GM15510 (cell line): Measurements from ENCODE around the gene SMIM10L2A.

Experiments used
- POLR2A ChIP-seq: IDR thresholded peaks from 3 replicates; pipeline ENCODE4 v1.6.1; 2011; ENCODE audit warnings: borderline replicate concordance; ENCODE audit not compliant: insufficient read length; ENCODE audit errors: extremely low read depth

The SMIM10L2A gene

DNA sequence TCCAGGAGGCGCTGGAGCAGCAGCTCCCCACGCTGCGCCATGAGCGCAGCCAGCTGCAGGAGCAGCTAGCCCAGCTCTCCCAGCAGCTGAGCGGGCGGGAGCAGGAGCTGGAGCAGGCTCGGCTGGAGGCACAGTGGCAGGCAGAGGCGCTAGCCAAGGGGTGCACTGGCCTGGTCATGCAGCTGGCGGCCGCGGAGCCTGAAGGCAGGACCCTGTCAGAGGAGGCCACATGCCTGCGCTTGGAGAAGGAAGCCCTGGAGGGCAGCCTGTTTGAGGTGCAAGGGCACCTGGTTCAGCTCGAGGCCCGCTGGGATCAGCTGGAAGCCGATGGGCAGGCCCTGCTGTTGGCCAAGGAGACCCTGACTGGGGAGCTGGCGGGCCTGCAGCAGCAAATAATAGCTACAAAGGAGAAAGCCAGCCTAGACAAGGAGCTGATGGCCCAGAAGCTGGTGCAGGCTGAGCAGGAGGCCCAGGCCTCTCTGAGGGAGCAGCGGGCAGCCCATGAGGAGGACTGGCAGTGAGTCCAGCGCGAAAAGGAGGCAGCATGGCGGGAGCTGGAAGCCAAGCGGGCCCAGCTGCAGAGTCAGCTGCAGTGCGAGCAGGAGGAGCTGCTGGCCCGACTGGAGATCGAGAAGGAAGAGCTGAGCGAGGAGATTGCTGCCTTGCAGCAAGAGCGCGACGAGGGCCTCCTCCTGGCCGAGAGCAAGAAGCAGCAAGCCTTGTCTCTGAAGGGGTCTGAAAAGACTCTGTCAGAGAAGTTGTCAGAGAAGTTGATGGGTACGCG is 13.6 kb downstream of the SMIM10L2A start:
- TF ChIP-seq POLR2A = no peak

DNA sequence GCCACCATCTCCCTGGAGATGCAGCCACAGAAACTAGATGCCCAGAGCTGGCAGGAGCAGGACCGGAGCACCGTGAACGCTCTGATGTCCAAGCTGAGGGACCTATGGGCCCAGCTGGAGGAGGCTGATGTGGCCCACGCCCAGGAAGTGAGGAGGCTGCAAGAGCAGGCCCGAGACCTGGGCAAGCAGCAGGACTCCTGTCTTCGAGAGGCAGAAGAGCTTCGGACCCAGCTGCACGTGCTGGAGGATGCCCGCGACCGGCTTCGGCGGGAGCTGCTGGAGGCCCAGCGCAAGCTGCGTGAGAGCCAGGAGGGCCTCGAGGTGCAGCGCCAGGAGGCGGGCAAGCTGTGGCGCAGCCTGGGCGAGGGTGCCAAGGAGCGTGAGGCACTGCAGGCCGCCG is 14.2 kb downstream of the SMIM10L2A start:
- no peak for TF ChIP-seq POLR2A

DNA sequence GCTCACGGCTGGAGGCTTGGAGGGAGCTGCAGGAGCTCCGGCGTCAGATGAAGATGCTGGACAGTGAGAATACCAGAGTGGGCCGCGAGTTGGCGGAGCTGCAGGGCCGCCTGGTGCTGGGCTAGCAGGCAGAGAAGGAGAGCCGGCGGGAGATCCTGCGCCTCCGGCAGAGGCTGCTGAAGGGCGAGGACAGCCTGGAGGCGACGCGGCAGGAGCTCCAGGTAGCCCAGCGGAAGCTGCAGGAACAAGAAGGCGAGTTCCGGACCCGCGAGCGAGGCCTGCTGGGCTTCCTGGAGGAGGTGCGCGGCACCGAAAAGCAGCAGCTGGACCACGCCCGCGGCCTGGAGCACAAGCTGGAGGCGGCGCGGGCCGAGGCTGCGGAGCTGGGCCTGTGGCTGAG is 14.7 kb downstream of the SMIM10L2A start:
- TF ChIP-seq POLR2A = no peak

DNA sequence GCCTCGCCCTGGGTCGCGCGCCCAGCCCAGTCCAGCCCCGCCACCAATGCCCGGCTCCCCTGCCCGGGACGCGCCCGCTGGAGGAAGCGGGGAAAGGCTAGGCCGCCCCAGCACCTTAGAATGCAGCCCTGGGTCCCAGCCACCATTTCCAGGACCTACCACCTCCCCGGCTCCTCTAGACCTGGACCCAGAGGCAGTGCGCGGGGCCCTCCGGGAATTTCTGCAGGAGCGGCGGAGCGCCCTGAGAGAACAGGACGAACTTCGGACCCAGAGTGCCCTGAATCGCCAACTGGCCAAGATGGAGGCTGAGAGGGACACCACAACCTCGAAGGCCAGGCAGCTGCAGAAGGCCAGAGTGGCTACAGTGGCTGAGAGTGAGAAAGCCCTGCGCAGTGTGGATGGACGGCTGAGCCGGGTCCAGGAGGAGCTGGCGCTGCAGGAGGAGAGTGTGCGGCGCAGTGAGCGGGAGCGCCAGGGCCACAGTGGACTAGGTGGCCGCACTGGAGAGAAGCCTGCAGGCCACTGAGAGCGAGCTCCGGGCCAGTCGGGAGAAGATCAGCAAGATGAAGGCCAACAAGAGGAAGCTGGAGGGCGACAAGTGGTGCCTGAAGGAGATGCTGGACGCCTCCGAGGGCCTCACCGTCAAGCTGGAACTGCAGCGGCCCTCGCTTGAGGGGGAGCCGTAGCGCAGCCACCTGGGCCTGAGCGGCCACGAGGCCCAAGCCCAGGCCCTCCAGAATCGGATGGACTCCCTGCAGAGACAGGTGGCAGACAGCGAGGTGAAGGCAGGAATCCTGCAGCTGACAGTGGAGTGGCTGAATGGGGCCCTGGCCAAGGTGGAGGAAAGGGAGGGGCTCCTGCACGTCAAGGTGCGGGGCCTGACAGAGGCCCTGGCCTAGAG is 15.5 kb downstream of the SMIM10L2A start:
- no peak for TF ChIP-seq POLR2A

DNA sequence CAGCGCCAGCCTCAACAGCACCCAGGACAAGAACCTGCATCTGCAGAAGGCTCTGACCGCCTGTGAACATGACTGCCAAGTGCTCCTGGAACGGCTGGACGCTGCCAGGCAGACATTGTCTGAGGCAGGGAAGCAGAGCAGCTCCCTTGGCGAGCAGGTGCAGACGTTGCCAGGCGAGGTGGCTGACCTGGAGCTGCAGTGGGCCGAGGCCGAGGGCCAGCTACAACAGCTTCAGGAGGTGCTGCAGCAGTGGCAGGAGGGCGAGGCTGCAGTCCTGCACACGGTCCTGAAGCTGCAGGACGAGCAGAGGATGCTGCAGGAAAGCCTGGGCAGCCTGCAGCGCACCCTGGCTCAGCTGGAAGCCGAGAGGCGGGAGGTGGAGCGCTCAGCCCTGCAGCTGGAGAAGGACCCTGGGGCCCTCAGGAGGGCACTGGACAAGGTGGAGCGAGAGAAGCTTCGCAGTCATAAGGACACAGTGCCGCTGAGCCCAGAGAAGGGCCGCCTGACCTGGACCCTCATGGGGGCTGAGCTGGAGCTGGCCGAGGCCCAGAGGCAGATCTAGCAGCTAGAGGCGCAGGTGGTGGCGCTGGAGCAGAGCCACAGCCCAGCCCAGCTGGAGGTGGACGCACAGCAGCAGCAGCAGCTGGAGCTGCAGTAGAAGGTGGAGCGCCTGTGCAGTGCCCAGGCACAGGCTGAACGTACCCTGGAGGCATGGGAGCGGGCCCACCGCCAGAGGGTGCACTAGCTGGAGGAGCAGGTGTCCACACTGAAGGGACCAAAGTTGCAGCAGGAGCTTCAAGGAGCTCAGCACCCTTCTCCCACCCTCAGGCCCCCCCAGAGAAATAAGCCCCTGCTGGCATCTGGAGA is 16.4 kb downstream of the SMIM10L2A start:
- TF ChIP-seq POLR2A = no peak

DNA sequence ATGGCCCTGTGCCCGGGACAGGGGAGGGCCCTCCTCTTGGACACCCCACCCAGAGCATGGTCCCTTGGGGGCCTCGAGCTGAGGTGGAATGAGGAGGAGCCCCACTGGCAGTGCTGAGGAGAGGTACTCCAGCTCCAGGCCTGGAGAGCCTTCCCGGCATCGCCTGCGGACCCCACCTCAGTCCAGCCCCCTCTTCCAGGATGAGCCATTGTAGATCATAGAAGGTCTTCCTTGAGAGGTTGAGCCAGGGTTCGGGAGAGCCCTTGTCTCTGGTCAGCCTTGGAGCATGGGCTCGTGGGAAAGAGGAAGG is 16.9 kb downstream of the SMIM10L2A start:
- TF ChIP-seq POLR2A = no peak

DNA sequence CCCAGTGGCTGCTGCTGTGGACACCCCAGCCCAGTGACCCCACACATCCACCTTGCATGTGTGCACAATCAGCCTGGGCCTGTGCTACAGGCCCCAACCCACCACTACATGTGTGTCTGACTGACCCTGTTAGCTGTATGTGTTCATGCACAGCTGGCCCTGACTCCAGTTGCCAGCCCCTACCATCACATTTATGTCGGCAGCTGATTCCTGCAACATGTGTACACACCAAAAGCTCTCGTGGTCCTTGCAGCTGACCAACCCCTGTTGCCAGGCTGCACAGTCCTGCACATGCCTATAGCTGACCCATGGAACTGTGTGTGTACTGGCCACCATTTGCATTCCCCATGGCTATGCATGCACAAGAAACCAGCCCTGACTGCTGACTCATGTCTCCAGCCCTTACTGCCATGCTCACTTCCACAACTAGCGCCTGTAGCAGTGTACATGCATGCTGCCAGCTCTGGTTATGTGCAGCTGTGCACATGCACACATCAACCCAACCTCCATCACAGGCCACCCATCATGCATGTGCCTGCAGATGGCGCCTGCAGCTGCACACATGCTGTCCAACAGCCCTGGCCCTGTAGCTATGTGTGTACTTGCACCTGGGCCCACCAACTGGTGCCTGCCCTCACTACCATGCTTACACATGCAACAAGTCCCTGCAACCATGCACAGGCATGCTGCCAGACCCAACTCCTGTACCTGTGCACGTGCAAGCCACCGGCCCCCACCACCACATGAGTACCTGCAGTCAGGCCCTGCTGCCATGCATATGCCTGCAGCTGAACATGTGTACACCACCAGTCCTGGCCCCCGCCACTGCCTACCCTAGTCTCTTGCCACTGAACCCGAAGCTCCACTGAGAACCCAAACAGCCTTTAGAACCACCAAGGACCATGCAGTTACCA is 28.1 kb downstream of the SMIM10L2A start:
- TF ChIP-seq POLR2A = no peak

DNA sequence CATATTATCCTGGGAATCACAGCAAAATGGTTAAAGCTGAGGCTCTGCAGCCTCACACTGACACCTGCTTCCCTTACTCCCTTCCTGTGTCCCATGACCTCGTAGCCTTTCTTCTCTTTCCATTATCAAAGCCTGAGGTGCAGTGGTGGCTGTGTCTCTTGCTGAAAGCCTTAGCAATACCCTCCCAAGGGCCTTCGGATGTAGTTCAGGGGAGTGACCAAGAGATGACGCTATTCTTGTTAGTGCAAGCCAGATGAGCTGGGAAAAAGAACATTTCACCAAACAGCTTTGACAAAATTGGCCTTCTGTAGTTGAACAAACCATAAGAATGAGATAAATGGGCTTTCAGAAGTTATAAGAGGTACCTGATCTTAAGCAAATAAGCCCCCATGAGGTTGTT is 31.6 kb downstream of the SMIM10L2A start:
- no peak for TF ChIP-seq POLR2A

DNA sequence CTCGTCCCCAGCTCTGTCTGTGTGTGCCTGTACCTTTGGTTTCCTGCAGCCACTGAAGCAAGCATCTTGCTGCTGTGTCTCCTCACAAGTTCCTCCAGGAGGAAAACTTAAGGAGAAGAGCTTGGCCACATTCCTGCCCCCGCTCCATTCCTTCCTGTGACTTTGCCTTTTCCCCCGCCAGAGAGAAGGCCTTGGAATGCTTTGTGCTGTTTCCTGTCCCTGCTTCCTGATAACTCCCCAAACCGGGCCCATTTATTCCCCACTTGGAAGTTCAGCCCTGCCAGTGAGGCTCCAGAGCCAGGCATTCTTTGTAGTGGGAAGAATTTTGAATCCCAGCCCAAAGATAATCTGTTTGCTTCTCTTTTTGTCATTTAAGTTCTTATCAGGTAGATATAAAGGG is 33.1 kb downstream of the SMIM10L2A start:
- no peak for TF ChIP-seq POLR2A

DNA sequence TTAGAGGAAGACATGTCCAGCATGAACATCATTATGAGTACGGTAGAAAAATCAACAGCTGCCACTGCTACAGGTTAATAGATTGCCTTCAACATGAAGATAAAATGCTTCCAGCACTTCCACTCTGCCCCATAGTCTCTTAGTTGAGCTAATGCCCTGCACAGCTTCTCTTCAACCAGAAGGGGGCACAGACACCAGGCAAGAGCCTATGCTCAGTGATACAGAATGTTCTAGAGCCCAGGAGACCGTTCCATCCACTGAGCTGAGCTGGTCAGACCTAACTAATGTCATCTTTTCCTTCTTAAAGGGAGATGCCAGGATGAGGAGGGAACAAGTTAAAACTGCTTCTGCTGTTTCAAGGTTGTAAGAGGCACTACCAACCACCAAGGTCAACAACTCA is 42.2 kb downstream of the SMIM10L2A start:
- TF ChIP-seq POLR2A = no peak

DNA sequence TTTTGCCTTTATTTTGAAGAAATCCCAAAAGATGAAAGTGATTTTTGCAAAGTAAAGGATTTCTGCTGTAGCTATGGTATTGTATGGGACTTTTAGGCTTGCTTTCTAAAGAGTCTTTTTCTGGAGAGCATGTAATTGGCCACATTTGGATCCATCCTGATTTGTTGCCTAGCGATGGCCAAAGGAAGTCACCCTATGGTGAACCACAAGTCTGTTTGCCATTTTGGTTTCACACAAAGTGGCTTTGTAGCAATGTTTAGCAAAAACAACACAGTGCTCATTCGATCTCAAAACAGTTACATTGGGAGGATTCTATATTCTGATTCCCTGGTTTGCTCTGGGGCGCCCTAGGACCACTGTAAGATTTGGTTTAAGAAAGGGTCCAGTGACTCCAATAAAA is 54.6 kb downstream of the SMIM10L2A start:
- TF ChIP-seq POLR2A = no peak

DNA sequence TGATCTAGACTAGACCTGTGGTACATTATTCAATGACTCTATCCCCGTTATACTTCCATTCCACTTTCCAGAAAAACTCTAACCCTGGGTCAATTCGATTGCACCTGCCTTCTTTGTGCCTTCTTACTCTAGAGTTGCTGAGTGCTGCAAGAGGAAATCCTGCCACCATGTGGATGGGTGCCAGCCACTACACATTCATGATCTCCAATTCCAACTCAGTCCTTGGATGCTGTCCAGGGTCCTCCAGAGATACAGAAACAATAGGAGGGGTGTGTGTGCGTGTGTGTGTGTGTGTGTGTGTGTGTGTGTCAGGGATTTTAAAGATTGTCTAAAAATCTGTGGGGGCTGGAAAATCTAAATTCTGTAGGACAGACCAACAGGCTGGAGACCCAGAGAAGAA is 55.8 kb downstream of the SMIM10L2A start:
- no peak for TF ChIP-seq POLR2A
